ENCODE measurements around the gene GIMAP7. TPM values are rescaled to one million over a fixed set of nuclear protein-coding genes. Genes with fewer than 3 reads are reported as not detected.

The GIMAP7 gene
- total RNA-seq, 1 experiment from 2014 or later, result 0.33 TPM

DNA sequence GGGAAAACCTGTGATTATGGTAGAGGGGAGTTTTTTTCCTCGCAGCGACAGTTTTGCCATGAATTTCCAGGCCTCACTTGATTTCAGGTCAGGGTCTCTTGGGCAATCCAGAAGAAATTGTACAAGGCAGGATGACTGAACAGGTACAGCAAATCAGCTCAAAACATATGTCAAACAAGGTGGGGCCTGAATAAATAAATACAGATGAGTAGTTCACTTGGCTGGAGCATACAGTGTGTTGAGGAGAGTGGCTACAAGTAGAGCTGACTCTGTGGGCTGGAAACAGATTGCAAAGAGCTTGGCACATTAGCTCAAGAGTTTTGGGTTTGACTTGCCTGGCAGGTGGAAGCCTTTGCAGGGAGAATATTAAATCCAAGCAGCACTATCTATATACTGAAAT, 49.3 kb upstream of the GIMAP7 start:
- TF ChIP-seq SIN3A (IDR thresholded peaks at IDR 0.05; ENCODE audit: borderline replicate concordance, insufficient read depth, low read depth, low read length) (no peak), POLR2AphosphoS5 (IDR thresholded peaks at IDR 0.05; ENCODE audit: low read depth, low read length) (no peak), TCF7L2 (IDR thresholded peaks at IDR 0.05; ENCODE audit: low read depth, low read length) (no peak)
- TF ChIP-seq, protein P1, sequence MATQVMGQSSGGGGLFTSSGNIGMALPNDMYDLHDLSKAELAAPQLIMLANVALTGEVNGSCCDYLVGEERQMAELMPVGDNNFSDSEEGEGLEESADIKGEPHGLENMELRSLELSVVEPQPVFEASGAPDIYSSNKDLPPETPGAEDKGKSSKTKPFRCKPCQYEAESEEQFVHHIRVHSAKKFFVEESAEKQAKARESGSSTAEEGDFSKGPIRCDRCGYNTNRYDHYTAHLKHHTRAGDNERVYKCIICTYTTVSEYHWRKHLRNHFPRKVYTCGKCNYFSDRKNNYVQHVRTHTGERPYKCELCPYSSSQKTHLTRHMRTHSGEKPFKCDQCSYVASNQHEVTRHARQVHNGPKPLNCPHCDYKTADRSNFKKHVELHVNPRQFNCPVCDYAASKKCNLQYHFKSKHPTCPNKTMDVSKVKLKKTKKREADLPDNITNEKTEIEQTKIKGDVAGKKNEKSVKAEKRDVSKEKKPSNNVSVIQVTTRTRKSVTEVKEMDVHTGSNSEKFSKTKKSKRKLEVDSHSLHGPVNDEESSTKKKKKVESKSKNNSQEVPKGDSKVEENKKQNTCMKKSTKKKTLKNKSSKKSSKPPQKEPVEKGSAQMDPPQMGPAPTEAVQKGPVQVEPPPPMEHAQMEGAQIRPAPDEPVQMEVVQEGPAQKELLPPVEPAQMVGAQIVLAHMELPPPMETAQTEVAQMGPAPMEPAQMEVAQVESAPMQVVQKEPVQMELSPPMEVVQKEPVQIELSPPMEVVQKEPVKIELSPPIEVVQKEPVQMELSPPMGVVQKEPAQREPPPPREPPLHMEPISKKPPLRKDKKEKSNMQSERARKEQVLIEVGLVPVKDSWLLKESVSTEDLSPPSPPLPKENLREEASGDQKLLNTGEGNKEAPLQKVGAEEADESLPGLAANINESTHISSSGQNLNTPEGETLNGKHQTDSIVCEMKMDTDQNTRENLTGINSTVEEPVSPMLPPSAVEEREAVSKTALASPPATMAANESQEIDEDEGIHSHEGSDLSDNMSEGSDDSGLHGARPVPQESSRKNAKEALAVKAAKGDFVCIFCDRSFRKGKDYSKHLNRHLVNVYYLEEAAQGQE (IDR thresholded peaks at IDR 0.05; ENCODE audit: insufficient read depth in 1 of 2, low read depth in 2 of 2, low read length in 1 of 2), result no peak
- TF ChIP-seq, protein P2, sequence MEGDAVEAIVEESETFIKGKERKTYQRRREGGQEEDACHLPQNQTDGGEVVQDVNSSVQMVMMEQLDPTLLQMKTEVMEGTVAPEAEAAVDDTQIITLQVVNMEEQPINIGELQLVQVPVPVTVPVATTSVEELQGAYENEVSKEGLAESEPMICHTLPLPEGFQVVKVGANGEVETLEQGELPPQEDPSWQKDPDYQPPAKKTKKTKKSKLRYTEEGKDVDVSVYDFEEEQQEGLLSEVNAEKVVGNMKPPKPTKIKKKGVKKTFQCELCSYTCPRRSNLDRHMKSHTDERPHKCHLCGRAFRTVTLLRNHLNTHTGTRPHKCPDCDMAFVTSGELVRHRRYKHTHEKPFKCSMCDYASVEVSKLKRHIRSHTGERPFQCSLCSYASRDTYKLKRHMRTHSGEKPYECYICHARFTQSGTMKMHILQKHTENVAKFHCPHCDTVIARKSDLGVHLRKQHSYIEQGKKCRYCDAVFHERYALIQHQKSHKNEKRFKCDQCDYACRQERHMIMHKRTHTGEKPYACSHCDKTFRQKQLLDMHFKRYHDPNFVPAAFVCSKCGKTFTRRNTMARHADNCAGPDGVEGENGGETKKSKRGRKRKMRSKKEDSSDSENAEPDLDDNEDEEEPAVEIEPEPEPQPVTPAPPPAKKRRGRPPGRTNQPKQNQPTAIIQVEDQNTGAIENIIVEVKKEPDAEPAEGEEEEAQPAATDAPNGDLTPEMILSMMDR (IDR thresholded peaks at IDR 0.05), result no peak
- H3K4me3 ChIP-seq (ENCODE audit: low read depth in 2 of 2, low read length in 2 of 2), result no peak overlapping the region
- POLR2A ChIA-PET, result interaction anchor here (0.5 kb wide), 1 partner anchor 10 kb away, joined by 5 read pairs; no protein-coding TSS in a partner anchor
- ATAC-seq, result no peak
- intact Hi-C loops (cut with micrococcal nuclease; ENCODE audit: unreplicated experiment) (no loop called here), in situ Hi-C loops (cut with HindIII; ENCODE audit: low pct_unique_long_range_greater_than_20kb, low sequenced_read_pairs) (no loop called here)
- no peaks in the 10 kb centered on the region for H3K9me3 ChIP-seq (ENCODE audit: control insufficient read depth, insufficient read depth, low read depth, low read length)
- no peaks in the 10 kb centered on the region for H3K36me3 ChIP-seq (ENCODE audit: control insufficient read depth, insufficient read depth, low read length)
- CTCF ChIA-PET, result no interaction called here
- no TSS peak for BruUV-seq (replicated peaks)
- peaks cover 18% of the 10 kb centered on the region for H3K27me3 ChIP-seq (ENCODE audit: control insufficient read depth, insufficient read depth, low read length)
- H3K4me1 ChIP-seq (ENCODE audit: control insufficient read depth, insufficient read depth, low read length), result no peaks in the 10 kb centered on the region
- DNase-seq (ENCODE audit: low read depth, low spot score), result no peak
- no peak overlapping the region for H3K27ac ChIP-seq (ENCODE audit: low read length)

DNA sequence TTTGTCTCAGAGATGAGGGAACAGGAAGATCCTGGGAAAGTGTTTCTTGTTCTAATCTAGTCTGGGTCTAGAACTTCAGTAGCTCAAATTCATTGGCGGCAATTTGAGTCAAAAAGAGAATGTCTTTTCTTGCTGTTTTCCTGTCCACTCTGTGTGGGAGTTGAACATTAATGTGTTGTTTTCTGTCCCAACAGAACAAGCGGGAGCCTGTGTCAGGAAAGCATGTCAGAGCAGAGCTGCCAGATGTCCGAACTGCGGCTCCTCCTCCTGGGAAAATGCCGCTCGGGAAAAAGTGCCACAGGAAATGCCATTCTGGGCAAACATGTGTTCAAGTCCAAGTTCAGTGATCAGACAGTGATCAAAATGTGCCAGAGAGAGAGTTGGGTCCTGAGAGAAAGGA, 48.2 kb upstream of the GIMAP7 start:
- H3K27ac ChIP-seq (ENCODE audit: low read length), result no peak overlapping the region
- POLR2A ChIA-PET, result no interaction called here
- H3K4me3 ChIP-seq (ENCODE audit: low read depth in 2 of 2, low read length in 2 of 2), result no peak overlapping the region
- H3K4me1 ChIP-seq (ENCODE audit: control insufficient read depth, insufficient read depth, low read length), result no peaks in the 10 kb centered on the region
- CTCF ChIA-PET, result no interaction called here
- H3K27me3 ChIP-seq (ENCODE audit: control insufficient read depth, insufficient read depth, low read length), result peaks cover 18% of the 10 kb centered on the region
- H3K36me3 ChIP-seq (ENCODE audit: control insufficient read depth, insufficient read depth, low read length), result no peaks in the 10 kb centered on the region
- TF ChIP-seq POLR2AphosphoS5 (IDR thresholded peaks at IDR 0.05; ENCODE audit: low read depth, low read length), result no peak
- TF ChIP-seq, protein P2 (IDR thresholded peaks at IDR 0.05), result no peak
- TF ChIP-seq, protein P1 (IDR thresholded peaks at IDR 0.05; ENCODE audit: insufficient read depth in 1 of 2, low read depth in 2 of 2, low read length in 1 of 2), result no peak
- no peak for TF ChIP-seq SIN3A (IDR thresholded peaks at IDR 0.05; ENCODE audit: borderline replicate concordance, insufficient read depth, low read depth, low read length)
- TF ChIP-seq TCF7L2 (IDR thresholded peaks at IDR 0.05; ENCODE audit: low read depth, low read length), result no peak
- no TSS peak for BruUV-seq (replicated peaks)
- intact Hi-C loops (cut with micrococcal nuclease; ENCODE audit: unreplicated experiment) (no loop called here), in situ Hi-C loops (cut with HindIII; ENCODE audit: low pct_unique_long_range_greater_than_20kb, low sequenced_read_pairs) (no loop called here)
- no peak for DNase-seq (ENCODE audit: low read depth, low spot score)
- ATAC-seq, result no peak
- no peaks in the 10 kb centered on the region for H3K9me3 ChIP-seq (ENCODE audit: control insufficient read depth, insufficient read depth, low read depth, low read length)
